Spinal cord (tissue), 10 donors: ENCODE data around the gene STXBP6. TPM values are rescaled to one million over a fixed set of nuclear protein-coding genes. Genes with fewer than 3 reads are reported as not detected.

Source experiments
- DNase-seq, 6 donors: peaks; one replicate each; pipeline versions ENCODE4 v3.0.0 to v3.0.0-alpha.2; 2013 to 2015; ENCODE audit warnings: low spot score in 6 of 6, low read depth in 4 of 6
- H3K27ac ChIP-seq: one replicate; pipeline ENCODE4 v1.5.1; 2013; ENCODE audit warnings: low read depth, low read length, control low read depth
- H3K27me3 ChIP-seq: one replicate; pipeline ENCODE4 v1.6.1; 2013; ENCODE audit warnings: low read length; ENCODE audit not compliant: control insufficient read depth, insufficient read depth
- H3K36me3 ChIP-seq: one replicate; pipeline ENCODE4 v1.6.1; 2013; ENCODE audit warnings: low read length; ENCODE audit not compliant: control insufficient read depth, insufficient read depth
- H3K4me1 ChIP-seq: one replicate; pipeline ENCODE4 v1.6.1; 2013; ENCODE audit warnings: low read length; ENCODE audit not compliant: control insufficient read depth, insufficient read depth
- H3K4me3 ChIP-seq: one replicate; pipeline ENCODE4 v1.5.1; 2013; ENCODE audit warnings: low read depth, low read length, control low read depth
- H3K9me3 ChIP-seq: one replicate; pipeline ENCODE4 v1.6.1; 2013; ENCODE audit warnings: low read length; ENCODE audit not compliant: control insufficient read depth, insufficient read depth
- WGBS: methylation state at CpG from one replicate; pipeline ENCODE4 v1.1.5; 2013; ENCODE audit warnings: missing lambda C conversion rate; ENCODE audit not compliant: insufficient coverage; 5-methylcytosine and 5-hydroxymethylcytosine counted together
- polyA plus RNA-seq, 2 donors: library from polyadenylated mRNA; unstranded; fragments of 120-200 nt; gene quantifications; one replicate each; pipeline ENCODE4 v1.2.1, GENCODE V29; 2013; ENCODE audit not compliant: insufficient read length in 2 of 2
- total RNA-seq, 2 donors: library from RNA; depleted of rRNA in 1 of 2; stranded (reverse); fragments of 120-200 nt in 1 of 2; fragments of >200 nt in 1 of 2; gene quantifications; one replicate each; pipeline versions ENCODE4 v1.2.3 to v1.2.4, GENCODE V29; 2013 to 2014
- donor health status: healthy.

The STXBP6 gene
- total and polyA plus RNA-seq, 4 donors, result 24.5 to 49.3 (median 36.9) TPM

DNA sequence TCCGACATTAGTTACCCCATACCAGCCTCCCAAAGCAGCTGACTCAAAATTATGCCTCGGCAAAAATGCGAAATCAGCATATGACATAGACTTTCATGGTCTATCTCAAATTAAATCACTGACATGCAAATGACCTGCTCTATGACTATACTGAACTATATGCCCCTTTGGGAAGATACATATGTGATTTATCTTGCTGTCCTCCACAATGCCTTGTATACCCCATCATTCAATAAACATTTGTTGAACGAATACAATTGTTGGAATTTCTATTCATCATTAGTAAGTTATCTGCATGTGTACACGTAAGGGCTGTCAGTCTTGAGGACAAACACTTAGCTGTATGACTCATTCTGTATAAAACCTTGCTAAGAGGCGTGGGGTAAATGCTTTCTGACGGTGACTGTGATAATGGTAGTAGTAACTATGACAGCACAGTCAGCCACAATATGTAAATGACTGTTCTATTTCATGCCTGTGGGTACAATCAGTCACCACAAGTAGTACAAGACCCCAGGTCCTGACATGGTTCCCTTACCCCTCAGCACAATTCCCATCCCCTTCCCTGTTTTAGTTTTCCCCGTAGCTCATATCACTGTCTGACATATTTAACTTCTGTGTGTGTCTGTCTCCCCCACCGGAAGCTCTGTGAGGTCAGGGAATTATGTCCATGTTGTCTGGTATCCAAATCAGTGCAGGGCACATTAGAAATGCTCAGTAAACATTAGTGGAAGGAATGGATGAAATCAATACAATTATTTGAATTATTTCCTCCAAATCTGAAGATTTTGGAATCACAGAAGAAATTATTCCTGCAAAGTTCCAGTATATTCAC lies 42.8 kb downstream of the STXBP6 start:
- Histone ChIP-seq H3K36me3 (no peaks in the 10 kb centered on the region), H3K27ac (no peak overlapping the region), H3K9me3 (no peaks in the 10 kb centered on the region), H3K4me3 (no peak overlapping the region), H3K27me3 (no peaks in the 10 kb centered on the region), H3K4me1 (no peaks in the 10 kb centered on the region)
- DNase-seq, result no peak
- WGBS, result 93% methylated on average over 5 of the region's 9 CpGs

GRCh38 chr14:25006031-25006430 lies 43.9 kb downstream of the STXBP6 start:
- Histone ChIP-seq H3K27me3 (no peaks in the 10 kb centered on the region), H3K4me1 (no peaks in the 10 kb centered on the region), H3K27ac (no peak overlapping the region)

GRCh38 chr14:25004389-25004809 lies 45.5 kb downstream of the STXBP6 start:
- Histone ChIP-seq H3K4me3 (no peak overlapping the region), H3K27ac (no peak overlapping the region), H3K36me3 (no peaks in the 10 kb centered on the region), H3K27me3 (no peaks in the 10 kb centered on the region), H3K4me1 (no peaks in the 10 kb centered on the region), H3K9me3 (no peaks in the 10 kb centered on the region)
- no peak for DNase-seq
- no CpG with 5 or more reads among the region's 1 CpG for WGBS

More at GRCh38 chr14:25006031-25006430, 43.9 kb downstream of the STXBP6 start:
- H3K4me3 ChIP-seq, result no peak overlapping the region
- no peak for DNase-seq
- WGBS, result 100% methylated on average over 2 of the region's 3 CpGs
- H3K9me3 ChIP-seq, result no peaks in the 10 kb centered on the region
- no peaks in the 10 kb centered on the region for H3K36me3 ChIP-seq

DNA sequence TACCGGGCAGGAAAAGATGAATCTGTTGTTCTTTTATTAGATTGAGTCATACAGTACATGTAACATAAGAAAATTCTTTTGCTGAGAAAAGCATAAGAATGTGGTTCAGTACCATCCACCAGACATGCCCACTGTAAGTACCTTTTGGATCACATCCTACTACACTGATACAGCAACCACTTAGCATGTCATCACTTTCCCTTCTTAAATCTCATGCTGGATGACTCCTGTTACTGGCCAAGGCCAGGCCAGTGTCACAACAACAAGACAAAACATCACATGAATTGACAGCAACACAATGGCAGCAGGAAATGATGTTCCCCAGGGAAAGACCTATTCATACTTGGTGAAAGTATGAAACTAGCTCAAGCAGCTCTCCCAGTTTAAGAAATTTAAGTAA lies 46.4 kb downstream of the STXBP6 start:
- Histone ChIP-seq H3K27ac (no peak overlapping the region), H3K9me3 (no peaks in the 10 kb centered on the region), H3K36me3 (no peaks in the 10 kb centered on the region), H3K27me3 (no peaks in the 10 kb centered on the region), H3K4me3 (no peak overlapping the region), H3K4me1 (no peaks in the 10 kb centered on the region)
- DNase-seq, result no peak
- WGBS, result no CpG with 5 or more reads among the region's 1 CpG

GRCh38 chr14:25001601-25002000 lies 48.3 kb downstream of the STXBP6 start:
- Histone ChIP-seq H3K27ac (no peak overlapping the region), H3K9me3 (no peaks in the 10 kb centered on the region), H3K4me1 (no peaks in the 10 kb centered on the region), H3K36me3 (no peaks in the 10 kb centered on the region), H3K4me3 (no peak overlapping the region), H3K27me3 (no peaks in the 10 kb centered on the region)
- peak in 1 of 6 donors; percentile 20 for DNase-seq
- WGBS, result no CpG with 5 or more reads among the region's 2 CpGs

GRCh38 chr14:25001156-25001555 lies 48.8 kb downstream of the STXBP6 start:
- DNase-seq, result no peak
- Histone ChIP-seq H3K9me3 (no peaks in the 10 kb centered on the region), H3K36me3 (no peaks in the 10 kb centered on the region), H3K4me1 (no peaks in the 10 kb centered on the region), H3K4me3 (no peak overlapping the region), H3K27me3 (no peaks in the 10 kb centered on the region), H3K27ac (peak overlapping the region; percentile 6)
- no CpG with 5 or more reads among the region's 1 CpG for WGBS

GRCh38 chr14:24999157-24999556 lies 50.8 kb downstream of the STXBP6 start:
- 91% methylated on average over 1 of the region's 4 CpGs for WGBS
- Histone ChIP-seq H3K27me3 (no peaks in the 10 kb centered on the region), H3K27ac (no peak overlapping the region), H3K4me1 (no peaks in the 10 kb centered on the region), H3K4me3 (no peak overlapping the region), H3K36me3 (no peaks in the 10 kb centered on the region), H3K9me3 (no peaks in the 10 kb centered on the region)
- no peak for DNase-seq

- Histone ChIP-seq H3K27me3 (no peaks in the 10 kb centered on the region), H3K4me1 (no peaks in the 10 kb centered on the region), H3K9me3 (no peaks in the 10 kb centered on the region), H3K27ac (no peak overlapping the region), H3K36me3 (no peaks in the 10 kb centered on the region), H3K4me3 (no peak overlapping the region)
- 94% methylated on average over 3 of the region's 6 CpGs for WGBS
- DNase-seq, result no peak
These were observed 52.8 kb downstream of the STXBP6 start for GRCh38 chr14:24996930-24997725.

GRCh38 chr14:24995016-24995415 lies 54.9 kb downstream of the STXBP6 start:
- 42% methylated on average over 2 of the region's 4 CpGs for WGBS
- no peak overlapping the region for H3K4me3 ChIP-seq
- H3K9me3 ChIP-seq, result no peaks in the 10 kb centered on the region
- DNase-seq, result no peak
- H3K4me1 ChIP-seq, result no peaks in the 10 kb centered on the region
- H3K27me3 ChIP-seq, result no peaks in the 10 kb centered on the region
- no peak overlapping the region for H3K27ac ChIP-seq
- no peaks in the 10 kb centered on the region for H3K36me3 ChIP-seq
